Right ventricle myocardium superior (tissue), 1 donor: ENCODE results near the gene EDAR. TPM values are rescaled to one million over a fixed set of nuclear protein-coding genes. Genes with fewer than 3 reads are reported as not detected.
A peak's percentile ranks its signal among the peaks of the same experiment; 100 is the strongest.

Experiments used
- ATAC-seq: fragments of 200-7000 bp; cut with Tn5 transposase; one replicate; pipeline ENCODE4 v1.9.1; 2020; ENCODE audit warnings: mild to moderate bottlenecking; ENCODE audit not compliant: poor library complexity
- DNase-seq: peaks from one replicate; pipeline ENCODE4 v3.0.0-alpha.2; 2020
- intact Hi-C: fragments of 100-400 bp; cut with DNase I; formaldehyde crosslinking; loops from one replicate; pipeline ENCODE4 v1.11.2; 2022
- total RNA-seq: library from RNA; stranded (reverse); fragmentation: NEBNext Ultra II Directional; extraction: Animal tissue kit (Norgen Biotek cat#: 25700); gene quantifications from one replicate; pipeline ENCODE4 v1.2.1, GENCODE V29; 2021
- donor health status: DM: no; HTN: yes; CAD: no; lungs with severe emphysema.

Gene EDAR
- total RNA-seq, 1 donor from 2014 or later, result 0.11 TPM

GRCh38 chr2:109009920-109010610, 21.0 kb upstream of the EDAR start:
- DNase-seq (no peak), ATAC-seq (no peak)
- intact Hi-C loops, result no loop called here

DNA sequence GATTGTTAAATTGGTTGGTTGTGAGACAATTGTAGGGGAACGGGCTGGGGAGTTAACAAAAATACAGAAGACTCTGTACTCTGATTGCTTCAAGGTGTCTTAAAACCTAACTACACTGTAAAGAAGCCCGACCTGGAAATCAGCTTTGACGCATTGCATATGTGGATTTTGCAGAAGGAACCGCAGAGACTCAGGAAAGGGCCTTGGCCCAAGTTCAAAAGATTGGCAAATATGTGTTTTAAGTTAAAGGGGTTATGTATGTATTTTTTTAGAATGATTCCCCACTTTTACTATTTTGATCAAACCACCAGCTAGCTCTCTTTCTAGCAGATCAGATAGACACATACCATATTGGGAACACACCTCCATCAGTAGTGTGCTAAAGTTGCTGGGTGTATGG, 18.0 kb upstream of the EDAR start:
- ATAC-seq (no peak), DNase-seq (no peak)
- intact Hi-C loops, result no loop called here

- DNase-seq, result peak; percentile 48
- intact Hi-C loops, result no loop called here
- no peak for ATAC-seq
These were observed 16.7 kb upstream of the EDAR start for GRCh38 chr2:109005686-109006204.

- DNase-seq (no peak), ATAC-seq (no peak)
- intact Hi-C loops, result no loop called here
These were observed 12.2 kb upstream of the EDAR start for GRCh38 chr2:109001201-109001600.

- intact Hi-C loops, result no loop called here
- ATAC-seq (no peak), DNase-seq (no peak)
These were observed 11.7 kb upstream of the EDAR start for GRCh38 chr2:109000738-109001137.

- intact Hi-C loops, result no loop called here
- ATAC-seq (no peak), DNase-seq (no peak)
These were observed 9.9 kb upstream of the EDAR start for GRCh38 chr2:108998911-108999310.

- DNase-seq (no peak), ATAC-seq (no peak)
- intact Hi-C loops, result no loop called here
These were observed 5.2 kb upstream of the EDAR start for GRCh38 chr2:108994178-108994577.

DNA sequence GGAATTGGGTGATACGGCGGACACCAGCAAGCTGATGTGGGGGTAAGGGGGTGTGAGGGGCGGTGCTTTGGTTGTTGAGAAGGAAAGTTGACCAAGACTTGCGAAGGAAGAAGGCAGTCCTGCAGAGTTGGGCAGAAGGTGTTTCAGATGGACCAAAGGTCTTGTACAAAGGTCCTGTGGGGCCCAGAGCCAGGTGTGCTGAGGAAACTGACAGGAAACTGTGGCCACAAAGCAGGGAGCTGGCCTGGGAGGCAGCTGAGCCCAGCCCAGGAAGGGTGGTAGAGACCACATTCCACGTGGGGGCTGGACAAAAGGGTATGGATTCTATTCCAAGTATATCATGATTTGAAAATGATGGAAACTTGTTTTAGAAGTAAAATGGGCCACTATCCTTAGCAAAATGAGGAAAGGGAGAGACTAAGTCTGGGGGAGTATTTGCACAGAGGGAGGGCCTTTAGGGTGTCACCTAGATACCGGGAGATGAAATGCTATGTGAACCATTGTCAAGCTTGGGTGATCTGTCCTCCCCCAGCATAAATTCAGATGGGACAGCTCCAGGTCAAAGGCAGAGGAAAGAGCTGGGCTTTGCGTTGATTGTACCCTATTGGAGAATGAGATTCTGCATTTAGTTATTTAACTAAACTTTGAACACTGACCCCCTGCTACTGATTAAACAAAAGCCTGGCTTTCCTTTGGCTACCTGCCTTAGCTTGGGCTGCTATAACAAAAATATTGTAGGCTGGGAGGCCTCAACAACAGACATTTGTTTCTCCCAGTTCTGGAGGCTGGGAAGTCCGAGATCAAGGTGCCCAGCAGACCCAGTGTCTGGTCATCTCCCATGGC, 4.3 kb upstream of the EDAR start:
- intact Hi-C loops, result no loop called here
- DNase-seq, result no peak
- ATAC-seq, result no peak

- DNase-seq, result no peak
- ATAC-seq, result peak; percentile 35
- intact Hi-C loops, result loop anchor here (2.0 to 5.0 kb wide), 2 partner anchors 59 to 131 kb away; no protein-coding TSS in a partner anchor
These were observed 784 bp downstream of the EDAR start for GRCh38 chr2:108988076-108988795.

DNA sequence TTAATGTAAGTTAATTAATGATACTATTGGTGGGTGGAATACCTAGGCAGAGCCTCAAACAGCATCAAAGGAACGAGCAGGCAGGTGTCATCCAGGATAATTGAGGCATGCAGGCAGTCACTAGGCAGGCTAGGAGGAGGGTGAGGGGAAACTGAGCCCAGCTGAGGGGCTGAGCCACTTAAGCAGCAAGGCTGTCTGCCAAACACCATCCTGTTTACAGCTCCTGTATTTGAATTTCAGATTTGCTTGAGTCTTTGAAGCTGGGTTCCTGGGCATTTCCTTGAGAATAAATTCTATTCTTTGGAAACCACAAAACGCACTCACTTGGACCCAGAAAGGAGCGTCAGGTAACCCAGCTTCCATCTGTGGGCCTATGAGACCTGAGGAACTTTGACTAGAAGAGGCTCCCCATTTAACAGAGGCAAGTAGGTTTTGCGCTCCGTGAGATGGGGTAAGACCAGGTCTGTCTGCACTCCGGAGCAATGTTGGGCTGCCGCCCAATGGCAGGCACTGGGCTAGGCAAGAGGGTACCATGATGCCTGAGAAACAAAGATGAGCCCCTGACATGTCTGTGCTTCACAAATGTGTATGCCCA, 2.0 kb downstream of the EDAR start:
- intact Hi-C loops, result loop anchor here (5.0 kb wide), 1 partner anchor 130 kb away; no protein-coding TSS in a partner anchor
- DNase-seq, result no peak
- no peak for ATAC-seq

- intact Hi-C loops, result no loop called here
- no peak for ATAC-seq
These were observed 5.4 kb downstream of the EDAR start for GRCh38 chr2:108983610-108984009.

DNA sequence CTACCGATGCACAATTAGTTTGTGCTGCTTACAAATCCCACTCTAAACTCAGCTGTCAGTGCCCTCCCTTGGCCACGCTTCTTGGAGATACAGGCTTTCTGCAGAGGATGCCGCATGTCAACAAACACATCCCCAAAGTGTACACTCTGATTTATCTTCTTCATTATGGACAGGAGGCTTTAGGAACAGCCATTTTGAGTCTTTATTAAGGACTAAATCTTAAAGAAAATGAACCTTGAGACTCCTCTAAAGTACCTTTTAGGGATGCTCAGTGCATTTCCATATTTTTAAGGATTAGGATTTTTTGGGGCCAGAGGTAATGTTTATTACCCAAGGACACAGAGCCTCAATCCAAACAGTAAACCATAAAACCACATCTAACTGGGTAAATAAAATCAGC, 6.0 kb downstream of the EDAR start:
- no peak for ATAC-seq
- DNase-seq, result no peak
- intact Hi-C loops, result no loop called here

More at GRCh38 chr2:108983610-108984009, 5.4 kb downstream of the EDAR start:
- no peak for DNase-seq

GRCh38 chr2:108982259-108982679, 6.8 kb downstream of the EDAR start:
- intact Hi-C loops, result no loop called here
- DNase-seq, result no peak
- no peak for ATAC-seq

DNA sequence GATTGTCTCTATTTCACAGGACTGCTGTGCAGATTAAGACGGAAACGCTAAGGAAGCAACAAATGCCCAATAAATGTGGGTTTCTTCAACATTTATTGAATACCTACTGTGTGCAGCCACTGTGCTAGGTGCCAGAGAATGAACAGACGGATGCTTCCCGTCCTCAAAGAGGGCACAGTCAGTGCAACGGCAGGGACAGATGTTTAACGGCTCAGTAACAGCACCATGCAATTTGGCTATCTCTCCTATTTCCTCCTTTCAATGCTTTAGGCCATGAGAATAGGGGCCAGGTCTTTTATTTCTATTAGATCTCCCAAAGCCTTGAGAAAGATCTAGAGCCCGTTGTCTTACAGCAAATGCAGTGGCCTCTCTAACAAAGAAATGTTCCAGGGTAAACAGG, 7.2 kb downstream of the EDAR start:
- intact Hi-C loops, result no loop called here
- no peak for DNase-seq
- no peak for ATAC-seq

GRCh38 chr2:108980076-108980475, 8.9 kb downstream of the EDAR start:
- intact Hi-C loops, result no loop called here
- ATAC-seq (no peak), DNase-seq (no peak)

DNA sequence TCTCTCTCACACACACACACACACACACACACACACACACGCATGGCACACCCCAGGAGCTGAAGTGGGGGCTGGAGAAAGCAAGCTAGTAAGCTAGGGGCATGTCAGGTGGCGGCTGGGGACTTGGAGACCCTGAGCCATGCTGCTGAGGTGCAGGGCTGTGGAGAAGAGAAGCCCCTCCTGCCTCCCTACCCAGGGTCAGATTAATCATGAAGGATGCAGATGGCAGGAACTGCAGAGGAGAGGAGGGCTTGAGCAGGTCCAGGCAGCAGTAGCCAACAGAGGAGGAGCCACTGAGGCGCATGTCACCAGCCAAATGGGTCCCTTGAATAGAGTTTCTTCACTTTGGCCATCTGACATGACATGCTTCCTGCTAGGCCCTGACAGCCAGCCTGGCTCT, 9.6 kb downstream of the EDAR start:
- intact Hi-C loops, result no loop called here
- DNase-seq (no peak), ATAC-seq (no peak)

- intact Hi-C loops, result no loop called here
- DNase-seq (no peak), ATAC-seq (no peak)
These were observed 10.3 kb downstream of the EDAR start for GRCh38 chr2:108978709-108979111.

GRCh38 chr2:108975613-108976435, 13.2 kb downstream of the EDAR start:
- intact Hi-C loops, result no loop called here
- no peak for DNase-seq
- no peak for ATAC-seq
